A204.1 (cell line): ENCODE measurements around the gene SIGLEC6.

ENCODE experiments used
- FAIRE-seq: peaks from 2 replicates; lab custom pipeline; 2012; peaks lifted over from hg19 to GRCh38; lab: Jason Lieb, UNC

SIGLEC6 gene

GRCh38 chr19:51473009-51473707 lies 58.3 kb downstream of the SIGLEC6 start:
- FAIRE-seq, result no peak

DNA sequence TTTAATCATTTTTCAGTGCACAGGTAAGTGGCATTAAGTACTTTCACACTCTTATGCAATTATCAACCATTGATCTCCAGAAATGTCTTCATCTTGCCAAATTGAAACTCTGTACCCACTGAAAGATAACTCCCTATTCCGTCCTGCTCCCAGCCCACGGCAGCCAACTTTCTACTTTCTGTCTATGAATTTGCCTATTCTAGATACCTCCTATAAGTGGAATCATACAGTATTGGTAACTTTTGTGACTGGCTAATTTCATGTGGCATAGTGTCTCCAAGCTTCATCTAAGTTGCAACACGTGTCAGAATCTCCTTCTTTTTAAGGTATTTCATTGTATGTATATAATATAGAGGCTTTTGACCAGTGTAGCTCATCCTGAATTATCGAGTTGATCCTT lies 58.9 kb downstream of the SIGLEC6 start:
- no peak for FAIRE-seq

DNA sequence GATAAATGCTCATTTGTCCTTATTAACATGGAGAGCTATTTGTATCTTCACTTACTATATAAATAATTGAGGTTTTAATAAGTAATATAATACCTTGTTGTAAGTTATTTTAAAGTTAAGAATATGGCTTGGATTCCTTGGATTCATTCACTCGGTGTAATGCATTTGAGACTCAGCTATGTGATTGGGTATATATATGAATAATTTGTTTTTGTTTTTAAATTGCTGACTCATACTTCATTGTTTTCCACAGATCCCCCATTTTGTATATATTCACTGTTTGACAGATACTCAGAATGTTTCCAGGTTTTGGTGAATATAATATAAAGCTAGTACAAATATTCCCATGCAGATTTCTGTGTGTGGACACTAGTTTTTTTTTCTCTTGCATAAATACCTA lies 59.9 kb downstream of the SIGLEC6 start:
- FAIRE-seq, result no peak

DNA sequence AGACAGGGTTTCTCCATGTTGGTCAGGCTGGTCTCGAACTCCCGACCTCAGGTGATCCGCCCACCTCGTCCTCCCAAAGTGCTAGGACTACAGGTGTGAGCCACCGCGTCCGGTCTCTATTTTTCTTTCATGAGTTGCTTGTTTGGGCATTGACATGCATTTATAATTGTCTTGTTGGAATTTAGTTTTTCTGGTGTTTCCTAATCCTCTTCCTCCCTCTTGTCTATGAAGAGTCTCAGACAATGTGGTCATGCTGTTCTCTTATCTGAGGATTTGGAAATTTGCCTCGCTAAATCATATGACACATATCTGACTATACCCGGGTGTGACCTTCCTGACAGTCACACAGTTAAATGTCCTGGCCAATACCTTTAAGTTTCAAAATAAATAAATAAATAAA lies 60.5 kb downstream of the SIGLEC6 start:
- no peak for FAIRE-seq

DNA sequence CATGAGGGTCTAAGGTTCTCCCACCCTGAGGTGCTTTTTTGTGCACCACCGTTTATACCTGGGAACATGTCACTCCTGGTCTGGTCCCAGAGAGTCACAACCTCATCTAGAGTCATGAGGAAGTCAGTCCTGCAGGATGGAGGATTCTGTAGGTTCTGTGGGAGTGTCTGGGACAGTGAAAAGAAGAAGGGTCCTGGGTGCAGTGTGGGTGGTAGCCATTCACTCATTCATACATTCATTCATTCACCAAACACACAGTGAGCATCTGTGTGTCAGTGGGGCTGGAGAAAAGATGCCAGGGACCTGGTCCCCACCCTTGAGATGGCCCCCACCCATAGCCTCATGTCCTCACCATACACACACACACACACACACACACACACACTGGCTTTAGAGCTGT lies 61.8 kb downstream of the SIGLEC6 start:
- no peak for FAIRE-seq

- no peak for FAIRE-seq
These were observed 62.3 kb downstream of the SIGLEC6 start for GRCh38 chr19:51469162-51469561.

GRCh38 chr19:51468545-51468920 lies 62.9 kb downstream of the SIGLEC6 start:
- no peak for FAIRE-seq

DNA sequence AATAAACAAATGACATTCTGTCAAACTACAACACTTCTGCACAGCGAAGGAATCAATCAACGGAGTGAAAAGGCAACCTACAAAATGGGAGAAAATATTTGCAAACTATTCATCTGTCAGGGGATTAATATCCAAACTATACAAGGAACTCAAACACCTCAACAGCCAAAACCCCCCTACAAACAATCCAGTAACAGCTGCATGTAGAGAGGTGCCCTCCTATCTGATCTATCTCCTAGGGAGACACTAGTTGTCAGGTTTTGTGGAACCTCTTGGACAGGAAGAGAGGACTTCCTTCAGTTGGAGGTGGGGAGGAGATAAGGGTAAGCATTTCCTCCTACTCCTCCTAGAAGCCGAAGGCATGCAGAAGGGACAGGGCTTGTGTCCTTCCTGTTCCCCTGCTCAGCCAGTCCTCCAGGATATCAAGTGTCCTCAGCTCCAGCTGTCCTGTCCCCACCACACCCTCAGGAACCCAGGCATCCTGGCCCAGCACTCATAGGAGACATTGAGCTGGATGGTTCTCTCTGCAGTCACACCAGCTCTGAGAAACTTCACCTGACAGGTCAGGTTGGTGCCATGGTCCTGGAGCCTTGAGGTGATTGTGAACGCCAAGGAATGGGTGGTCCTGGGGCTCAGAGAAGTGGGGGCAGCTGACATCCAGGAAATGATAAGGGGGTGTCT lies 63.5 kb downstream of the SIGLEC6 start:
- FAIRE-seq, result no peak
